GM12872 (cell line): Measurements from ENCODE around the gene IRS2.

ENCODE experiments used
- TF ChIP-seq, protein P1 (sequence below): IDR thresholded peaks from 3 replicates; pipeline ENCODE4 v1.5.1; 2011; ENCODE audit warnings: low read depth, mild to moderate bottlenecking, low read length, moderate library complexity; ENCODE audit not compliant: insufficient read depth

IRS2 gene

DNA sequence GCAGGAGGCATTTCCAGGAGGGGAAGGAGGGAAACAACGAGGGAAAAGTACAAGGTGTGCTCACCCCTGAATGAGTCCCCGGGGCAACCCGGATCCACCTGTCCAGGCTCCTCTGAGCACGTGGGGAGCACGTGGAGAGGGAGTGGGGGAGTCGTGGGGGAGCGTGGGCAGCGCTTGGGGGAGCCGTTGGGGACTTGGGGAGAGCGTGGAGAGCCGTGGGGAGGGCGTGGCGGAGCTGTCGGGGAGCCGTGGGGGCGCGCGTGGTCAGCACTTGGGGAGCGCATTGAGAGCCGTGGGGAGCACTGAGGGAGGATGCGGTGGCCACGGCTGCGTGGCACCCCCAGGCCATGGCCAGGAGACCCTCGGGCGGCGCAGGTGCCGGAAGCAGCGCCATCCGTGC, 52.8 kb downstream of the IRS2 start:
- TF ChIP-seq, protein P1, sequence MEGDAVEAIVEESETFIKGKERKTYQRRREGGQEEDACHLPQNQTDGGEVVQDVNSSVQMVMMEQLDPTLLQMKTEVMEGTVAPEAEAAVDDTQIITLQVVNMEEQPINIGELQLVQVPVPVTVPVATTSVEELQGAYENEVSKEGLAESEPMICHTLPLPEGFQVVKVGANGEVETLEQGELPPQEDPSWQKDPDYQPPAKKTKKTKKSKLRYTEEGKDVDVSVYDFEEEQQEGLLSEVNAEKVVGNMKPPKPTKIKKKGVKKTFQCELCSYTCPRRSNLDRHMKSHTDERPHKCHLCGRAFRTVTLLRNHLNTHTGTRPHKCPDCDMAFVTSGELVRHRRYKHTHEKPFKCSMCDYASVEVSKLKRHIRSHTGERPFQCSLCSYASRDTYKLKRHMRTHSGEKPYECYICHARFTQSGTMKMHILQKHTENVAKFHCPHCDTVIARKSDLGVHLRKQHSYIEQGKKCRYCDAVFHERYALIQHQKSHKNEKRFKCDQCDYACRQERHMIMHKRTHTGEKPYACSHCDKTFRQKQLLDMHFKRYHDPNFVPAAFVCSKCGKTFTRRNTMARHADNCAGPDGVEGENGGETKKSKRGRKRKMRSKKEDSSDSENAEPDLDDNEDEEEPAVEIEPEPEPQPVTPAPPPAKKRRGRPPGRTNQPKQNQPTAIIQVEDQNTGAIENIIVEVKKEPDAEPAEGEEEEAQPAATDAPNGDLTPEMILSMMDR = no peak

DNA sequence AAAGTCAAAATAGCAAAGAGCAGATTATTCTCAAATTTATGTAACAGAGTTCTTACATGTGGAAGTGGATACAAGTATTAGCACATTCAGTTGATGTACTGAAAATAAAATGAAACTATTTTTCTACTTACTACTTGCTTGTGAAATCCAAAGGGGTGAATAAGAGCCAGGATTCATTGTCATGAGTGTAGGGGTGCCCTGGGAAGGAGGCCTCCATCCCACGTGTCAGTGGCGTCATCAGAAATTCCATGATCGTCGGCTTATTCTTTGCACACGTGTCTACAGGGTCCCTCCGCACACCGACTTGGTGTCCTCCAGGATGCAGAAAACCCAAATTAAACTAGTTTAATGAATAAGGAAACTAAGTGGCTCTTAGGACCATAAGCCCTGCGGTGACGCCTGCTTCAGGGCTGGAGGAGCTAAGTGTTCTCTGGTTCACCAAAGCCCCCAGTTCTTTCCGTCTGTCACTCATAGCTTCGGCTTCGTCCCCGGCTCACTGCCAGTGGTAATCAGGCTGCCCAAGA, 55.5 kb downstream of the IRS2 start:
- TF ChIP-seq, protein P1 = no peak

DNA sequence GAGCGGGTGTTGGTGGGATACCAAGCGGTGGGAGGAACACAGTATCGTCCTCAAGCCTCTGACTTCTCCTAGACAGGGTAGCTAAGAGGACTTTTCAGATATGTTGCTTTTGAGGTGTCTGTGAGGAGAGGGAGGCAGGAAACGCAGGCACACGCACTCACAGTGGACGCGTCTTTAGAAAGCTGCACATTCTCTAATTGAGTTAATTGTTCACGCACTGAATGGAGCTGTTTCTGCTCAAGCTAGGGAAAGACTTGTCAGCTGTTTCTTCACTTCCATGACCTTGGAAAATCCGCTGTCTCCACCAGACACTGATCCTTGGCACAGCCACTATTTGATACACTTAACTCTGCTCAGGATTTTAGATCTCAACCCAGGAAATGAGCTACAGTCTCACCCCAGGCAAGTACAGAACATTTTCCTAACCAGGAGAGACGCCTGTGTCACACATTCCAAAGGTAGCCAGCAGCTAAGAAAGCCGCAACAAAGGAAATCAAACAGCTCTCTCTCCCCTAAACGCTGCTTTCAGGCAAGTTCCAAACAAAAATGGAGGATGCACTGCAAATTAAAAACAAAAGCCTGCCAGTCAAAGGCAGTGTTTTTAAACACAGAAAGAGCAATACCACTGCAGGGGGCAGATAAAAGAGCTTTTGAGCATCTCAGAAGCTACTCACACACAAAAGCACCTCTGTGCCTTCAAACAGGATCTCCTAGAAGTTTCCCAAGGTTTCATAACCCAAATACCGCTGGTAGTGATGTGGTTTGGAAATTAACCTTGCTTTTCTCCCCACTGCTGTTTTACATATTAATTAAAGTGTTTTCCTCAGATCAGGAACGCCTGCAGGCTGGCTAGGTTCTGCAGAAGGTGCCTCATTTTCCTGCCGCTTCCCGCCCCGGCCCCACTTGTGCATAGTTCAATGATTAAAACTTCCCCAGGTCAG, 57.3 kb downstream of the IRS2 start:
- TF ChIP-seq, protein P1 = no peak

DNA sequence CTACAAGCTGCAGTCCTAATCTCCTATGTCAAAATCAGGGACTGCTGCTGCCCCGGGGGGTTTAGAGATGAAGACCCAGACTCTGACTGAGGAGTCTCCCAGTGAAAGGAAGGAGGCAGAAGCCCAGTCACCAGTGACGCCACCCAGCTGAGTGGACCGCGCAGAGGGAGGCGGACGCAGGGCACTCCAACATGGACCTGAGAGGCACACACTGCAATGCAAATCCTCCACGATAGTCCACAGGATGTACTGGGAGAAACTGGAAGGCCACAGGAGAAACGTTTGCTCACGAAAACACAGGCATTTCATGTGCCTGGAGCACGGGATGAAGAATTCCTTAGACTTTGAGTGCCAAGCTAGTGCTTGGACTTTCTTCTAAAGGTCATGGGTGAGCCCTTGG, 58.3 kb downstream of the IRS2 start:
- TF ChIP-seq, protein P1 = no peak

DNA sequence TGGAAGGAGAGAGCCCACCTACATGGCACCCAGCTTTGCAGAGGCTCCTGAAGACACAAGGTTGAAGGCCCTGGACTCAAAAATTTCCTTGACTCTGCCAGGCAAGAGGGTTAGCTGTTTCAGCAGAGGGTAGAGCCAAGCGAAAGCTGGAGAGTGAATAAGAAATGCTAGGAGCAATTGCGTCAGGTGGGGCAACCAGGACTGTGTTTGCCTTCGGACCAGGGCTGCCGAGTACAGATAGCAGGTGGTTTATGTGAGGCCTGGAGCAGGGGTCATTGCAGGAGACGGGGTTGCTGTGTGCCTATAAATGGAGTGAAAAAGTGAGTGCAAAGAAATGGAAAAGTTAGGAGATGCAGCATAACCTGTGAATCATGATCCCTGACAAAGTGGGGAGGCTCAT, 59.1 kb downstream of the IRS2 start:
- TF ChIP-seq, protein P1 = no peak

DNA sequence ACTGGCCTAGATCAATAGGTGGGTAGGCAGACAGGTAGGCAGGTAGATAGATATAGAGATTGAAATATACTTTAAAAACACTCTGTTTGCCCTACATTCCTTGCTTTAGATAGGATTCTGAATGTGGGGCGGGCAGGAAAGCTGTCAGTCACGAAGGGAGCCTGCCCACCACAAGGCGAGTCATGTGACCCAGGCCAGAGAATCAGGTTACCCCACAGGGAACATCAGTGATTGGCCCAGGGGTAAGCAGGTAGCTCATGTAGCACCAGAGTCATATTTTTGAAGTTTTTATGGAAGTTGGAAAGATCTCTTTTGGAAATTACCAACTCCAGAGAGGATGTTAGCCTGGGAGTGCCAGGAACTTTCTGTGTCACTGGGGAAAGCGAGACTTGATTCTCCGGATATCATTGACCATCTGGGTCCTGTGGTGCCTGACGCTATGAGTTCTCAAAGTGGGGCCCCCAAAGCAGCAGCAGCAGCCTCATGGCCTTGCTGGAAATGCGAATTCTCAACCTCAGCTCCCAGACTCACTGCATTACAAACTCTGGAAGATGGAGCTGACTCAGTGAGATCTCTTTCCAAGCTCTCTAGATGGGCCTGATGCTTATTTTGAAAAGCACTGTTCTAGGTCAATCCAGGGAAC, 60.3 kb downstream of the IRS2 start:
- TF ChIP-seq, protein P1 = no peak

DNA sequence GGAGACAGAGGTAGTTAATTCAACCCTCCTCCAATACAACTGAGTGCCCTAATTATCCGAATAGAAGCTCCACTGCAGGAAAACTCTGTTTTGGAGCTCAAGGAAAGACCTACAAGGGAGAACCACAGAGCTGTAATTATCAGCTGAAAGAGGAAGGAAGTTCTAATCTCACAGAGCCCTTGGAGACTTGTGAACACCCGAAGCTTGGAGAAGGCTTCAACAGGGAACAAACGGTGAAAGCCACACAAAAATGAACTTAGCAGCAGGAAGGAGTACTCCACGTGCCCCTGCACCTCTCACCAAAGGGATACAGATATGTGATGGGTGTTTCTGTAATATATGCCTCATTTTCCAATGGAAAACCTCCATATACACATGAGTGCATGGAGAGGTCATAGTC, 61.1 kb downstream of the IRS2 start:
- TF ChIP-seq, protein P1 = no peak
